Activated CD4-positive, alpha-beta T cell treated with anti-CD3 and anti-CD28 coated beads, Interleukin-2, amount 10 ng/mL, durations not matched to agents 7 days and 5 days (primary cell): ENCODE measurements around the gene AMH. TPM values are rescaled to one million over a fixed set of nuclear protein-coding genes. Genes with fewer than 3 reads are reported as not detected.

Experiments used
- CTCF ChIA-PET: fragments of 350-600 bp; sonication (Branson Sonifier 250); formaldehyde crosslinking; loops from one replicate; lab custom pipeline; 2021; ENCODE audit warnings: antibody characterized with exemption; lab: Charles Lee
- POLR2A ChIA-PET: fragments of 350-600 bp; sonication (Branson Sonifier 250); formaldehyde crosslinking; loops from one replicate; lab custom pipeline; 2021; ENCODE audit warnings: antibody characterized with exemption; lab: Charles Lee
- DNase-seq: peaks from one replicate; pipeline ENCODE4 v3.0.0-alpha.2; 2020
- H3K27ac Mint-ChIP-seq: one replicate; pipeline ENCODE4 v1.8.0; 2021; ENCODE audit warnings: mild to moderate bottlenecking, moderate library complexity, mixed read lengths
- H3K27me3 Mint-ChIP-seq: one replicate; pipeline ENCODE4 v1.8.0; 2021; ENCODE audit warnings: mixed read lengths
- H3K36me3 Mint-ChIP-seq: one replicate; pipeline ENCODE4 v1.8.0; 2021; ENCODE audit warnings: low read depth, mixed read lengths
- H3K4me1 Mint-ChIP-seq: one replicate; pipeline ENCODE4 v1.8.0; 2021; ENCODE audit warnings: mixed read lengths
- H3K4me3 Mint-ChIP-seq: one replicate; pipeline ENCODE4 v1.8.0; 2021; ENCODE audit warnings: mild to moderate bottlenecking, moderate library complexity, mixed read lengths
- H3K9me3 Mint-ChIP-seq: one replicate; pipeline ENCODE4 v1.8.0; 2021; ENCODE audit warnings: mixed read lengths
- microRNA-seq: library from miRNA; unstranded; fragments of <30 nt; microRNA quantifications from one replicate; pipeline ENCODE4 v1.2.0, GENCODE V29; 2021; ENCODE audit warnings: borderline microRNAs expressed, borderline replicate concordance
- total RNA-seq, 2 experiments: library from RNA; stranded (reverse); gene quantifications; one replicate each; pipeline ENCODE4 v1.2.3, GENCODE V29; 2021

The AMH gene
- total RNA-seq, 2 experiments from 2014 or later: 5.2 to 9.2 TPM

DNA sequence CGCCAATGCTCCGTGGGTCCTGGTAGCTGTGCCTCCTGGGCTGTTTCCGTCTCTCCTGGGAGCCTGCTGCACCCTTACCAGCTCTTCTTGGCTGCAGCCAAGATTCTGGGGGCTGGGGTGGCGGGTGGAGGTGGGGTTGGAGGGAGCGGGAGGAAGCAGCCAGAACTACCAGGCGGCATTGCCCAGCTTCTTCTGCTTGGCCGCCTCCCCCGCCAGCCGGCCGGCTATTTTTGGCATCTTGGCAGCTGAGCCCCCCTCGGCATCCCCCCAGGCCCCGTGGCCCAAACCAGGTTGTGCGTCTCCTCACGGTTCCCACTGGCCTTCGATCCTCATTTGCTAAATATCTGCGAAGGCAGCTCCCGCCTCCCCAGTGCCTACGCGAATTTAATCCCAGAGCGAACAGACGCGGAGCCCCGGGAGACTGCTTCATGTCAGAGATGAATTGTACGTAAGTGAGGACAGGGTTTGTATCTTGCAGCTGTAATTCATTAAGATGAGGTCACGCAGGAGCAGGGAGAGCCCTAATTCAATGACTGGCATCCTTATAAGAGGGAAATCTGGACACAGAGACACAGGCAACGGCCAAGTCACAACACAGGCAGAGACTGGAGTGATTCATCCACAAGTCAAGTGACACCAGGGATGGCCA, 45.7 kb downstream of the AMH start:
- POLR2A ChIA-PET: no interaction called here
- CTCF ChIA-PET: interaction anchor here (0.6 to 0.8 kb wide), 2 partner anchors 10 to 376 kb away, joined by 3 read pairs; no protein-coding TSS in a partner anchor
- H3K4me3 Mint-ChIP-seq: no peak overlapping the region

GRCh38 chr19:2296141-2296540, 47.0 kb downstream of the AMH start:
- POLR2A ChIA-PET: no interaction called here
- CTCF ChIA-PET: interaction anchor here (0.6 to 1.3 kb wide), 4 partner anchors 8 to 24 kb away, joined by 3 to 5 read pairs (median 4); no protein-coding TSS in a partner anchor

More for the DNA sequence above, 45.7 kb downstream of the AMH start:
- Mint-ChIP-seq H3K36me3 (peaks cover 29% of the 10 kb centered on the region), H3K27ac (no peak overlapping the region), H3K9me3 (no peaks in the 10 kb centered on the region), H3K27me3 (no peaks in the 10 kb centered on the region), H3K4me1 (peaks cover 19% of the 10 kb centered on the region)
- no peak for DNase-seq

GRCh38 chr19:2300533-2300932, 51.4 kb downstream of the AMH start:
- POLR2A ChIA-PET: no interaction called here
- no peak for DNase-seq
- Mint-ChIP-seq H3K4me1 (peaks cover 4% of the 10 kb centered on the region), H3K36me3 (peaks cover 3% of the 10 kb centered on the region), H3K9me3 (no peaks in the 10 kb centered on the region), H3K27me3 (peaks cover 31% of the 10 kb centered on the region), H3K27ac (no peak overlapping the region), H3K4me3 (no peak overlapping the region)
- CTCF ChIA-PET: no interaction called here

More at GRCh38 chr19:2296141-2296540, 47.0 kb downstream of the AMH start:
- Mint-ChIP-seq H3K4me3 (no peak overlapping the region), H3K36me3 (peaks cover 22% of the 10 kb centered on the region), H3K27ac (no peak overlapping the region), H3K27me3 (peaks cover under 1% of the 10 kb centered on the region), H3K4me1 (peaks cover 12% of the 10 kb centered on the region), H3K9me3 (no peaks in the 10 kb centered on the region)
- DNase-seq: no peak

Small RNA genes within 50 kb of the gene (microRNA-seq; reads per million reads assigned to microRNA genes)
- gene MIR1227 (2.5 reads per million, percentile 9 among the genes with 10 or more reads in this experiment), gene MIR4321 (not detected)

Other genes with a start within 250 kb of the AMH start
- 10 to 100 TPM; 61.3 to 66.3 TPM for gene BTBD2, start 233.6 kb upstream of the AMH start, total RNA-seq
- gene MKNK2, start 198.1 kb upstream of the AMH start, total RNA-seq: 100 to 1,000 TPM; 198 to 228 TPM
- 100 to 1,000 TPM; 217 to 239 TPM for gene MOB3A, start 153.0 kb upstream of the AMH start, total RNA-seq
- gene IZUMO4, start 152.4 kb upstream of the AMH start, total RNA-seq: 1 to 10 TPM; 7.5 to 9.9 TPM
- gene AP3D1, start 97.8 kb upstream of the AMH start, total RNA-seq: 10 to 100 TPM; 95.7 to 95.8 TPM
- 10 to 100 TPM; 62.3 to 66.2 TPM for gene DOT1L, start 85.4 kb upstream of the AMH start, total RNA-seq
- 10 to 100 TPM; 56.2 to 71.9 TPM for gene PLEKHJ1, start 13.0 kb upstream of the AMH start, total RNA-seq
- 100 to 1,000 TPM; 142 to 151 TPM for gene SF3A2, start 12.5 kb upstream of the AMH start, total RNA-seq
- under 1 TPM in 1 of 2 experiments, not detected in 1; 0.27 TPM for gene JSRP1, start 7.1 kb downstream of the AMH start, total RNA-seq
- under 1 TPM; 0.17 to 0.25 TPM for gene PEAK3, start 32.9 kb downstream of the AMH start, total RNA-seq
- gene LINGO3, start 58.8 kb downstream of the AMH start, total RNA-seq: under 1 TPM; 0.35 to 0.44 TPM
- gene LSM7, start 79.3 kb downstream of the AMH start, total RNA-seq: 100 to 1,000 TPM; 105 to 114 TPM
- 10 to 100 TPM; 69.9 to 96.6 TPM for gene SPPL2B, start 79.4 kb downstream of the AMH start, total RNA-seq
- gene TMPRSS9, start 110.9 kb downstream of the AMH start, total RNA-seq: not detected
- gene TIMM13, start 178.3 kb downstream of the AMH start, total RNA-seq: 10 to 100 TPM; 49.0 to 66.4 TPM
- 100 to 1,000 TPM; 101 to 113 TPM for gene LMNB2, start 207.6 kb downstream of the AMH start, total RNA-seq
- gene GADD45B, start 226.8 kb downstream of the AMH start, total RNA-seq: 10 to 100 TPM; 31.2 to 39.2 TPM